GM12864 (cell line): ENCODE results near the gene ACTR3.

Source experiments
- DNase-seq: peaks from one replicate; pipeline ENCODE4 v3.0.0-alpha.2; 2011; ENCODE audit warnings: low read depth
- H3K4me3 ChIP-seq: 2 replicates; pipeline ENCODE4 v1.5.1; 2011; ENCODE audit warnings: mild to moderate bottlenecking, low read depth, low read length, control low read depth
- CTCF ChIP-seq: IDR thresholded peaks from 2 replicates; pipeline ENCODE4 v1.5.1; 2011; ENCODE audit warnings: low read depth, mild to moderate bottlenecking, moderate library complexity, low read length, control low read depth, inconsistent platforms; ENCODE audit errors: missing control alignments

Gene ACTR3

GRCh38 chr2:113888641-113889470 is 1.0 kb upstream of the ACTR3 start:
- peak overlapping the region; percentile 72 for H3K4me3 ChIP-seq
- TF ChIP-seq CTCF, result no peak
- DNase-seq, result no peak

- DNase-seq, result peak; percentile 83
- TF ChIP-seq CTCF, result no peak
- H3K4me3 ChIP-seq, result peak overlapping the region; percentile 59
Measured at GRCh38 chr2:113890253-113891235, 655 bp downstream of the ACTR3 start.

GRCh38 chr2:113891265-113891959 is 1.5 kb downstream of the ACTR3 start:
- no peak for TF ChIP-seq CTCF
- no peak for DNase-seq
- H3K4me3 ChIP-seq, result peak overlapping the region; percentile 59

- no peak for DNase-seq
Measured at GRCh38 chr2:113892004-113892710, 2.3 kb downstream of the ACTR3 start.

GRCh38 chr2:113894156-113894743 is 4.4 kb downstream of the ACTR3 start:
- peak overlapping the region; percentile 41 for H3K4me3 ChIP-seq
- DNase-seq, result no peak
- no peak for TF ChIP-seq CTCF

More at GRCh38 chr2:113892004-113892710, 2.3 kb downstream of the ACTR3 start:
- H3K4me3 ChIP-seq, result peak overlapping the region; percentile 59
- no peak for TF ChIP-seq CTCF

- DNase-seq, result no peak
- TF ChIP-seq CTCF, result no peak
- no peak overlapping the region; the same call in 1 of the 2 replicates for H3K4me3 ChIP-seq
Measured at GRCh38 chr2:113895301-113895700, 5.4 kb downstream of the ACTR3 start.
